A673 (cell line): ENCODE data around the gene GLRA3. TPM values are rescaled to one million over a fixed set of nuclear protein-coding genes. Genes with fewer than 3 reads are reported as not detected.

Experiments used
- BruUV-seq: library from RNA; stranded (reverse); fragments of 400-500 nt; replicated peaks from 2 replicates; lab custom pipeline; 2021; lab: Mats Ljungman, UMichigan
- CTCF ChIA-PET: fragments of 300-600 bp; sonication (Branson Sonifier 250); formaldehyde crosslinking; loops from one replicate; lab custom pipeline; 2022; ENCODE audit warnings: antibody characterized with exemption; lab: Charles Lee
- POLR2A ChIA-PET: fragments of 300-600 bp; sonication (Branson Sonifier 250); formaldehyde crosslinking; loops from one replicate; lab custom pipeline; 2022; ENCODE audit warnings: antibody characterized with exemption; ENCODE audit not compliant: low non-redundant PET; lab: Charles Lee
- DNase-seq: peaks from one replicate; pipeline ENCODE4 v3.0.0-alpha.2; 2015; ENCODE audit warnings: low spot score
- H3K27ac ChIP-seq: fragments of 200-600 bp; sonication (generic); 2 replicates; pipeline ENCODE4 v1.5.1; 2016; ENCODE audit warnings: mixed run types, low read depth, mild to moderate bottlenecking, mixed read lengths, antibody characterized with exemption, low read length; ENCODE audit not compliant: poor library complexity, severe bottlenecking
- H3K27me3 ChIP-seq: fragments of 200-600 bp; sonication (generic); replicated peaks from 2 replicates; pipeline ENCODE4 v1.6.1; 2017; ENCODE audit warnings: mixed run types, low read depth, mild to moderate bottlenecking, mixed read lengths, antibody characterized with exemption, low read length; ENCODE audit not compliant: insufficient read depth, poor library complexity
- H3K36me3 ChIP-seq: fragments of 200-600 bp; sonication (generic); 2 replicates; pipeline ENCODE4 v1.6.1; 2016; ENCODE audit warnings: mixed run types, mild to moderate bottlenecking, mixed read lengths, antibody characterized with exemption, low read length; ENCODE audit not compliant: insufficient read depth, poor library complexity, severe bottlenecking
- H3K4me1 ChIP-seq: fragments of 200-600 bp; sonication (generic); 2 replicates; pipeline ENCODE4 v1.6.1; 2017; ENCODE audit warnings: mixed run types, mild to moderate bottlenecking, mixed read lengths, antibody characterized with exemption, low read length; ENCODE audit not compliant: insufficient read depth, poor library complexity, severe bottlenecking
- H3K4me3 ChIP-seq: fragments of 200-600 bp; sonication (generic); 2 replicates; pipeline ENCODE4 v1.5.1; 2016; ENCODE audit warnings: low read depth, mixed run types, mild to moderate bottlenecking, mixed read lengths, low read length; ENCODE audit not compliant: poor library complexity, severe bottlenecking
- H3K9me3 ChIP-seq: fragments of 200-600 bp; sonication (generic); 2 replicates; pipeline ENCODE4 v1.6.1; 2016; ENCODE audit warnings: mixed run types, low read depth, mild to moderate bottlenecking, mixed read lengths, antibody characterized with exemption, low read length; ENCODE audit not compliant: poor library complexity, severe bottlenecking
- EZH2 ChIP-seq: fragments of 200-600 bp; sonication (generic); IDR thresholded peaks from 2 replicates; pipeline ENCODE4 v1.6.1; 2017; ENCODE audit warnings: borderline replicate concordance, low read depth, mild to moderate bottlenecking, mixed read lengths, antibody characterized with exemption, low read length; ENCODE audit not compliant: poor library complexity, severe bottlenecking
- intact Hi-C: fragments of 100-400 bp; cut with micrococcal nuclease; formaldehyde crosslinking; loops from one replicate; pipeline ENCODE4 v1.10.0; 2022; ENCODE audit not compliant: unreplicated experiment
- total RNA-seq: library from RNA; stranded (reverse); gene quantifications from 2 replicates; pipeline ENCODE4 v1.2.3, GENCODE V29; 2021
- TF ChIP-seq, protein P1 (sequence below): fragments of 300-800, 200-600 bp; sonication (generic); conservative IDR thresholded peaks from 2 replicates; pipeline ENCODE4 v1.5.1; 2017; ENCODE audit warnings: low read depth, mild to moderate bottlenecking, antibody characterized with exemption, low read length, moderate library complexity, mixed read lengths

GLRA3 gene
- total RNA-seq, 1 experiment from 2014 or later, result 0.06 TPM

DNA sequence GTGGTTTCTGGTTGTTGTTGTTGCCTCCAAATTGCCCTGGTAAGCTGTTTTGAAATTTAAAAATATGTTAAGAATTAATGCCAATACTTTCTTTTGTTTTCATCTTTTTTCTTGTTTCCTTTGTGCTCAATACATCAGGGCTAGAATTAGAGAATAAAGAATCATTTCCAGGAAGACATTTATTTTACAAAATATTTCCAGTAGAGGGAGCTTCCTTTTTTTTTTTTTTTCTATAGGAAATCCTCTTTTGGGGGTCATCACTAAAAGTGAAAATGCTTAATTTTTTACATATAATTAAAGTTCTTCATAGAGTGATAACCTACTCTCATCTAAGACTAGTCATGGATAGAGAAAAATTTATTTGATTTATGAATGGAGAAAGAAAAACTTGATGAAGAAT is 2.4 kb downstream of the GLRA3 start:
- no TSS peak for BruUV-seq
- POLR2A ChIA-PET, result no interaction called here
- CTCF ChIA-PET, result interaction anchor here (0.6 kb wide), 5 partner anchors 40 to 738 kb away, joined by 3 to 5 read pairs (median 3); no protein-coding TSS in a partner anchor

DNA sequence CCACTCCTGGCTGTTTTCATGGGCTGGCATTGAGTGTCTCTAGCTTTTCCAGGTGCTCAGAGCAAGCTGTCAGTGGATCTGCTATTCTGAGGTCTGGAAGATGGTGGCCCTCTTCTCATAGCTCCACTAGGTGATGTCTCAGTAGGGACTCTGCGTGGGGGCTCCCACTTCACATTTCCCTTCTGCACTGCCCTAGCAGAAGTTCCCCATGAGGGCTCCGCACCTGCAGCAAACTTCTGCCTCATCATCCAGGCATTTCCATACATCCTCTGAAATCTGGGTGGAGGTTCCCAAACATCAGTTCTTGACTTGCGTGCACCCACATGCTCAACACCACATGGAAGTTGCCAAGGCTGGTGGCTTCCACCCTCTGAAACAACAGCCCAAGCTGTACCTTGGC is 13.8 kb downstream of the GLRA3 start:
- TF ChIP-seq, protein P1, sequence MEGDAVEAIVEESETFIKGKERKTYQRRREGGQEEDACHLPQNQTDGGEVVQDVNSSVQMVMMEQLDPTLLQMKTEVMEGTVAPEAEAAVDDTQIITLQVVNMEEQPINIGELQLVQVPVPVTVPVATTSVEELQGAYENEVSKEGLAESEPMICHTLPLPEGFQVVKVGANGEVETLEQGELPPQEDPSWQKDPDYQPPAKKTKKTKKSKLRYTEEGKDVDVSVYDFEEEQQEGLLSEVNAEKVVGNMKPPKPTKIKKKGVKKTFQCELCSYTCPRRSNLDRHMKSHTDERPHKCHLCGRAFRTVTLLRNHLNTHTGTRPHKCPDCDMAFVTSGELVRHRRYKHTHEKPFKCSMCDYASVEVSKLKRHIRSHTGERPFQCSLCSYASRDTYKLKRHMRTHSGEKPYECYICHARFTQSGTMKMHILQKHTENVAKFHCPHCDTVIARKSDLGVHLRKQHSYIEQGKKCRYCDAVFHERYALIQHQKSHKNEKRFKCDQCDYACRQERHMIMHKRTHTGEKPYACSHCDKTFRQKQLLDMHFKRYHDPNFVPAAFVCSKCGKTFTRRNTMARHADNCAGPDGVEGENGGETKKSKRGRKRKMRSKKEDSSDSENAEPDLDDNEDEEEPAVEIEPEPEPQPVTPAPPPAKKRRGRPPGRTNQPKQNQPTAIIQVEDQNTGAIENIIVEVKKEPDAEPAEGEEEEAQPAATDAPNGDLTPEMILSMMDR, result no peak
- no peak for TF ChIP-seq EZH2
- intact Hi-C loops, result no loop called here
- Histone ChIP-seq H3K9me3 (no peaks in the 10 kb centered on the region), H3K36me3 (no peaks in the 10 kb centered on the region), H3K27ac (no peak overlapping the region), H3K4me1 (no peaks in the 10 kb centered on the region), H3K4me3 (no peak overlapping the region), H3K27me3 (no peaks in the 10 kb centered on the region)
- no TSS peak for BruUV-seq
- ChIA-PET CTCF (no interaction called here), POLR2A (no interaction called here)
- DNase-seq, result no peak

More for the DNA sequence above, 2.4 kb downstream of the GLRA3 start:
- Histone ChIP-seq H3K4me1 (no peaks in the 10 kb centered on the region), H3K27ac (no peak overlapping the region), H3K36me3 (no peaks in the 10 kb centered on the region), H3K27me3 (no peaks in the 10 kb centered on the region), H3K4me3 (no peak overlapping the region), H3K9me3 (no peaks in the 10 kb centered on the region)
- no peak for TF ChIP-seq EZH2
- TF ChIP-seq, protein P1, result no peak
- DNase-seq, result no peak
- intact Hi-C loops, result no loop called here

GRCh38 chr4:174813292-174813691 is 15.8 kb downstream of the GLRA3 start:
- POLR2A ChIA-PET, result no interaction called here
- Histone ChIP-seq H3K9me3 (no peaks in the 10 kb centered on the region), H3K27ac (no peak overlapping the region), H3K4me3 (no peak overlapping the region), H3K36me3 (no peaks in the 10 kb centered on the region), H3K4me1 (no peaks in the 10 kb centered on the region), H3K27me3 (no peaks in the 10 kb centered on the region)
- CTCF ChIA-PET, result no interaction called here
- intact Hi-C loops, result no loop called here
- DNase-seq, result no peak
- BruUV-seq, result no TSS peak
- no peak for TF ChIP-seq EZH2
- TF ChIP-seq, protein P1, result no peak
